Measurements from ENCODE around the gene DNAJB13. TPM values are rescaled to one million over a fixed set of nuclear protein-coding genes. Genes with fewer than 3 reads are reported as not detected.
A peak's percentile ranks its signal among the peaks of the same experiment; 100 is the strongest.

The DNAJB13 gene
- total and polyA plus RNA-seq, 2 donors (not counting 1 experiment from before 2014, with no cell fraction given): 0.15 to 0.27 TPM

- Histone ChIP-seq H3K27ac (ENCODE audit: low read length in 2 of 2) (peak overlapping the region; percentile 72 to 90), H3K9me3 (ENCODE audit: control extremely low read depth in 1 of 3, control insufficient read depth in 2 of 3, insufficient read depth in 1 of 3, low read length in 2 of 3) (no peaks in the 10 kb centered on the region), H4K20me1 (ENCODE audit: control insufficient read depth, insufficient read depth, low read length, poor library complexity, severe bottlenecking) (no peaks in the 10 kb centered on the region), H3K79me2 (ENCODE audit: control insufficient read depth, insufficient read depth, low read length) (peaks cover 7% of the 10 kb centered on the region), H3K4me2 (replicated peaks; ENCODE audit: low read depth, low read length, poor library complexity, severe bottlenecking) (peak overlapping the region; percentile 55), H3K4me3 (ENCODE audit: control extremely low read depth in 1 of 5, extremely low read depth in 1 of 5, insufficient read depth in 1 of 5, low read depth in 2 of 5, low read length in 4 of 5) (peak overlapping the region in 2 of 5 experiments; percentile 1 to 3), H3K27me3 (replicated peaks in 1 of 4; ENCODE audit: control extremely low read depth in 1 of 4, control insufficient read depth in 3 of 4, insufficient read depth in 4 of 4, low read length in 3 of 4) (no peaks in the 10 kb centered on the region), H3K36me3 (replicated peaks in 1 of 2; ENCODE audit: control extremely low read depth in 1 of 2, control insufficient read depth in 1 of 2, extremely low read depth in 1 of 2, insufficient read depth in 2 of 2, low read length in 1 of 2) (peaks cover 0 to 5% of the 10 kb centered on the region in 2 experiments), H3K4me1 (ENCODE audit: control insufficient read depth in 2 of 2, insufficient read depth in 2 of 2, low read length in 2 of 2) (peaks cover 63 to 67% of the 10 kb centered on the region in 2 donors), H2AFZ (ENCODE audit: insufficient read depth, low read depth, low read length, poor library complexity, severe bottlenecking) (no peak overlapping the region), H3K9ac (ENCODE audit: low read length) (peak overlapping the region; percentile 40)
- H3K4me3 Mint-ChIP-seq: peak overlapping the region; percentile 73
- peak overlapping the region; percentile 97 for H3K27ac Mint-ChIP-seq
- H3K4me1 Mint-ChIP-seq: peaks cover 75% of the 10 kb centered on the region
- TF ChIP-seq, protein P1, sequence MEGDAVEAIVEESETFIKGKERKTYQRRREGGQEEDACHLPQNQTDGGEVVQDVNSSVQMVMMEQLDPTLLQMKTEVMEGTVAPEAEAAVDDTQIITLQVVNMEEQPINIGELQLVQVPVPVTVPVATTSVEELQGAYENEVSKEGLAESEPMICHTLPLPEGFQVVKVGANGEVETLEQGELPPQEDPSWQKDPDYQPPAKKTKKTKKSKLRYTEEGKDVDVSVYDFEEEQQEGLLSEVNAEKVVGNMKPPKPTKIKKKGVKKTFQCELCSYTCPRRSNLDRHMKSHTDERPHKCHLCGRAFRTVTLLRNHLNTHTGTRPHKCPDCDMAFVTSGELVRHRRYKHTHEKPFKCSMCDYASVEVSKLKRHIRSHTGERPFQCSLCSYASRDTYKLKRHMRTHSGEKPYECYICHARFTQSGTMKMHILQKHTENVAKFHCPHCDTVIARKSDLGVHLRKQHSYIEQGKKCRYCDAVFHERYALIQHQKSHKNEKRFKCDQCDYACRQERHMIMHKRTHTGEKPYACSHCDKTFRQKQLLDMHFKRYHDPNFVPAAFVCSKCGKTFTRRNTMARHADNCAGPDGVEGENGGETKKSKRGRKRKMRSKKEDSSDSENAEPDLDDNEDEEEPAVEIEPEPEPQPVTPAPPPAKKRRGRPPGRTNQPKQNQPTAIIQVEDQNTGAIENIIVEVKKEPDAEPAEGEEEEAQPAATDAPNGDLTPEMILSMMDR (IDR thresholded peaks at IDR 0.05): no peak
- no peak for TF ChIP-seq EZH2 (IDR thresholded peaks at IDR 0.05; ENCODE audit: borderline replicate concordance, insufficient read depth, low read depth, low read length, poor library complexity, severe bottlenecking)
- H3K9me3 Mint-ChIP-seq (ENCODE audit: insufficient read depth): no peaks in the 10 kb centered on the region
- no peaks in the 10 kb centered on the region for H3K27me3 Mint-ChIP-seq
- intact Hi-C loops (cut with micrococcal nuclease): loop anchor here (1.0 kb wide), 2 partner anchors 16 to 31 kb away; no protein-coding TSS in a partner anchor
- CTCF ChIA-PET: interaction anchor here (0.7 to 2.6 kb wide), 7 partner anchors 9 to 48 kb away, joined by 3 to 12 read pairs (median 4); no protein-coding TSS in a partner anchor
- DNase-seq (peak; percentile 84), ATAC-seq (ENCODE audit: low read depth) (peak; percentile 87)
- WGBS (ENCODE audit: insufficient coverage): 62% methylated on average over 5 of the region's 8 CpGs
- POLR2A ChIA-PET: interaction anchor here (0.6 to 2.7 kb wide), 9 partner anchors 9 to 94 kb away, joined by 3 to 56 read pairs (median 6); partner anchors contain the start of gene UCP2
Observed at GRCh38 chr11:74011360-74012073, 60.7 kb downstream of the DNAJB13 start.
